ENCODE measurements around the gene NELFCD.

- TF ChIP-seq SP1 (IDR thresholded peaks at IDR 0.05) = no peak
- no peak for TF ChIP-seq NFRKB (IDR thresholded peaks at IDR 0.05)
- no peak for TF ChIP-seq FOXM1 (IDR thresholded peaks at IDR 0.05; ENCODE audit: borderline replicate concordance)
- TF ChIP-seq ARNT (IDR thresholded peaks at IDR 0.05) = no peak
- TF ChIP-seq ZNF384 (IDR thresholded peaks at IDR 0.05) = no peak
- TF ChIP-seq FOXA1 (IDR thresholded peaks at IDR 0.05) = no peak
- TF ChIP-seq CTBP1 (IDR thresholded peaks at IDR 0.05; ENCODE audit: borderline replicate concordance) = no peak
- no peak for TF ChIP-seq HDGF (IDR thresholded peaks at IDR 0.05; ENCODE audit: borderline replicate concordance)
- no peak for TF ChIP-seq ELF4 (IDR thresholded peaks at IDR 0.05)
- no peak for TF ChIP-seq BHLHE40 (IDR thresholded peaks at IDR 0.05; ENCODE audit: borderline replicate concordance)
Measured at GRCh38 chr20:59042796-59043631, 62.0 kb downstream of the NELFCD start.

Data from HEK293T (cell line).